Measurements from ENCODE around the gene HLA-DRA.

The HLA-DRA gene

GRCh38 chr6:32436995-32437836 is 2.5 kb upstream of the HLA-DRA start:
- no peak for DNase-seq (ENCODE audit: low read depth, low spot score)
- Histone ChIP-seq H3K9ac (ENCODE audit: insufficient read length) (no peak overlapping the region), H3K4me3 (no peak overlapping the region), H3K36me3 (ENCODE audit: insufficient read depth, low read length) (no peaks in the 10 kb centered on the region), H3K9me3 (ENCODE audit: low read depth, low read length) (no peaks in the 10 kb centered on the region), H3K27ac (no peak overlapping the region)
- no peak for TF ChIP-seq EZH2 (IDR thresholded peaks at IDR 0.05)
- TF ChIP-seq POLR2AphosphoS5 (IDR thresholded peaks at IDR 0.05; ENCODE audit: borderline replicate concordance, low read depth, low read length) = no peak
- TF ChIP-seq FOXP2 (optimal IDR thresholded peaks at IDR 0.05; ENCODE audit: control extremely low read depth, extremely low read length, insufficient read depth) = no peak

GRCh38 chr6:32439139-32439538 is 548 bp upstream of the HLA-DRA start:
- Histone ChIP-seq H3K27ac (no peak overlapping the region), H3K9me3 (ENCODE audit: low read depth, low read length) (no peaks in the 10 kb centered on the region), H3K36me3 (ENCODE audit: insufficient read depth, low read length) (no peaks in the 10 kb centered on the region), H3K4me3 (no peak overlapping the region), H3K9ac (ENCODE audit: insufficient read length) (no peak overlapping the region)
- TF ChIP-seq FOXP2 (optimal IDR thresholded peaks at IDR 0.05; ENCODE audit: control extremely low read depth, extremely low read length, insufficient read depth) = no peak
- TF ChIP-seq EZH2 (IDR thresholded peaks at IDR 0.05) = no peak
- no peak for TF ChIP-seq POLR2AphosphoS5 (IDR thresholded peaks at IDR 0.05; ENCODE audit: borderline replicate concordance, low read depth, low read length)
- no peak for DNase-seq (ENCODE audit: low read depth, low spot score)

- H3K4me3 ChIP-seq = no peak overlapping the region
- no peaks in the 10 kb centered on the region for H3K36me3 ChIP-seq (ENCODE audit: insufficient read depth, low read length)
- H3K27ac ChIP-seq = no peak overlapping the region
- no peaks in the 10 kb centered on the region for H3K9me3 ChIP-seq (ENCODE audit: low read depth, low read length)
- TF ChIP-seq FOXP2 (optimal IDR thresholded peaks at IDR 0.05; ENCODE audit: control extremely low read depth, extremely low read length, insufficient read depth) = no peak
- TF ChIP-seq EZH2 (IDR thresholded peaks at IDR 0.05) = no peak
- TF ChIP-seq POLR2AphosphoS5 (IDR thresholded peaks at IDR 0.05; ENCODE audit: borderline replicate concordance, low read depth, low read length) = no peak
- no peak for DNase-seq (ENCODE audit: low read depth, low spot score)
- no peak overlapping the region for H3K9ac ChIP-seq (ENCODE audit: insufficient read length)
Observed at GRCh38 chr6:32442243-32442667, 2.6 kb downstream of the HLA-DRA start.

- TF ChIP-seq EZH2 (IDR thresholded peaks at IDR 0.05) (no peak), FOXP2 (optimal IDR thresholded peaks at IDR 0.05; ENCODE audit: control extremely low read depth, extremely low read length, insufficient read depth) (no peak), POLR2AphosphoS5 (IDR thresholded peaks at IDR 0.05; ENCODE audit: borderline replicate concordance, low read depth, low read length) (no peak)
- Histone ChIP-seq H3K4me3 (no peak overlapping the region), H3K36me3 (ENCODE audit: insufficient read depth, low read length) (no peaks in the 10 kb centered on the region), H3K9me3 (ENCODE audit: low read depth, low read length) (no peaks in the 10 kb centered on the region), H3K9ac (ENCODE audit: insufficient read length) (no peak overlapping the region), H3K27ac (no peak overlapping the region)
- no peak for DNase-seq (ENCODE audit: low read depth, low spot score)
Observed at GRCh38 chr6:32442977-32443552, 3.4 kb downstream of the HLA-DRA start.

GRCh38 chr6:32444433-32444832 is 4.7 kb downstream of the HLA-DRA start:
- Histone ChIP-seq H3K9ac (ENCODE audit: insufficient read length) (no peak overlapping the region), H3K4me3 (no peak overlapping the region), H3K27ac (no peak overlapping the region), H3K36me3 (ENCODE audit: insufficient read depth, low read length) (no peaks in the 10 kb centered on the region), H3K9me3 (ENCODE audit: low read depth, low read length) (no peaks in the 10 kb centered on the region)
- DNase-seq (ENCODE audit: low read depth, low spot score) = no peak
- no peak for TF ChIP-seq EZH2 (IDR thresholded peaks at IDR 0.05)
- TF ChIP-seq FOXP2 (optimal IDR thresholded peaks at IDR 0.05; ENCODE audit: control extremely low read depth, extremely low read length, insufficient read depth) = no peak
- TF ChIP-seq POLR2AphosphoS5 (IDR thresholded peaks at IDR 0.05; ENCODE audit: borderline replicate concordance, low read depth, low read length) = no peak

- Histone ChIP-seq H3K36me3 (ENCODE audit: insufficient read depth, low read length) (no peaks in the 10 kb centered on the region), H3K9ac (ENCODE audit: insufficient read length) (no peak overlapping the region), H3K27ac (no peak overlapping the region), H3K4me3 (no peak overlapping the region), H3K9me3 (ENCODE audit: low read depth, low read length) (no peaks in the 10 kb centered on the region)
- TF ChIP-seq EZH2 (IDR thresholded peaks at IDR 0.05) (no peak), FOXP2 (optimal IDR thresholded peaks at IDR 0.05; ENCODE audit: control extremely low read depth, extremely low read length, insufficient read depth) (no peak), POLR2AphosphoS5 (IDR thresholded peaks at IDR 0.05; ENCODE audit: borderline replicate concordance, low read depth, low read length) (no peak)
- no peak for DNase-seq (ENCODE audit: low read depth, low spot score)
Observed at GRCh38 chr6:32445321-32445854, 5.7 kb downstream of the HLA-DRA start.

GRCh38 chr6:32447932-32448331 is 8.2 kb downstream of the HLA-DRA start:
- Histone ChIP-seq H3K36me3 (ENCODE audit: insufficient read depth, low read length) (no peaks in the 10 kb centered on the region), H3K9me3 (ENCODE audit: low read depth, low read length) (no peaks in the 10 kb centered on the region), H3K4me3 (no peak overlapping the region), H3K9ac (ENCODE audit: insufficient read length) (no peak overlapping the region), H3K27ac (no peak overlapping the region)
- no peak for DNase-seq (ENCODE audit: low read depth, low spot score)
- TF ChIP-seq POLR2AphosphoS5 (IDR thresholded peaks at IDR 0.05; ENCODE audit: borderline replicate concordance, low read depth, low read length) = no peak
- no peak for TF ChIP-seq FOXP2 (optimal IDR thresholded peaks at IDR 0.05; ENCODE audit: control extremely low read depth, extremely low read length, insufficient read depth)
- no peak for TF ChIP-seq EZH2 (IDR thresholded peaks at IDR 0.05)

GRCh38 chr6:32449088-32449736 is 9.5 kb downstream of the HLA-DRA start:
- no peaks in the 10 kb centered on the region for H3K36me3 ChIP-seq (ENCODE audit: insufficient read depth, low read length)
- no peak overlapping the region for H3K27ac ChIP-seq
- no peaks in the 10 kb centered on the region for H3K9me3 ChIP-seq (ENCODE audit: low read depth, low read length)
- DNase-seq (ENCODE audit: low read depth, low spot score) = no peak
- no peak overlapping the region for H3K4me3 ChIP-seq
- no peak overlapping the region for H3K9ac ChIP-seq (ENCODE audit: insufficient read length)
- no peak for TF ChIP-seq POLR2AphosphoS5 (IDR thresholded peaks at IDR 0.05; ENCODE audit: borderline replicate concordance, low read depth, low read length)
- TF ChIP-seq FOXP2 (optimal IDR thresholded peaks at IDR 0.05; ENCODE audit: control extremely low read depth, extremely low read length, insufficient read depth) = no peak
- TF ChIP-seq EZH2 (IDR thresholded peaks at IDR 0.05) = no peak
